ENCODE measurements around the gene AVPI1.

The AVPI1 gene, protein sequence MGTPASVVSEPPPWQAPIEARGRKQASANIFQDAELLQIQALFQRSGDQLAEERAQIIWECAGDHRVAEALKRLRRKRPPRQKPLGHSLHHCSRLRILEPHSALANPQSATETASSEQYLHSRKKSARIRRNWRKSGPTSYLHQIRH

DNA sequence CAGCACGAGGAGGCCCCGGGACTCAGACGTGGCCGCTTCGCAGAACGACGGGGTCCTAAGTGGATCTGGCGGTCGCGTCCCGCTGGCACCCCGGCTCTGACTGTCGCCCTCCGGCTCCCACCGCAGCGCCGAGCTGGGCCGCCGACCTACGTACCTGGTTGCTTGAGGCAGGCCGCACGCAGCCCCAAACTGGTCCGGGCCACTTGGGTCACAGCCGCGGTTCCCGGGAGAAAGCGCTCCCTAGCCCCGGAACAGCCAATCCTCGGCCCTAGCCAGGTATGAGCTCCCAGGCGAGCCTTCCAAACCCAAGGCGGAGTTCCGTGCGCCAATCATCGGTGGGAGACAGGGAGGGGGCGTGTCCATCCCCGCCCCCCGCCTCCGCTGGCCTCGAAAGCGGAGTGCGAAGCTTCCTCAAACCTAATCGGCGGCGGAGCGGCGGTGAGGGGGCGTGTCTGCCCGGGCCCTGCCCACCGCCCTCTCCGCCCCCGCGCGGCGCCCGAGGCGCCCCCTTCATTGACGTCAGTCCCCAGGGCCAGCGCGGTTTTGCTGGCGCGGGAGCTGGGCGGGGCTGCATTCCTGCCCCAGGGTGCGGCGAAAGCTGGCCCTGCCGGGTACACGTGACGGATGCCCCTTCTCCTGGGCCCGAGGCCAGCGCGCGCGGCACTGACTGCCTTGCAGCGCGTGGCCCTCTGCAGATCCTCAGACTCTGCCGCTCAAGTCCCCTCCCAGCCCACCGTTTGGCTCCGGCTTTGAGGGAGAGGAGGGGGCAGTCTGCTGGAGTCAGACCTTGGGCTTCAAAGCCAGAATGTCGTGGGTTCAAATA is at the start of gene AVPI1:
Gene AVPI1 (minus strand): TSS at position 280 of the 823 bp plus-strand sequence. CDS start 7,336 bp downstream, outside the sequence.
- TF ChIP-seq, protein P1, sequence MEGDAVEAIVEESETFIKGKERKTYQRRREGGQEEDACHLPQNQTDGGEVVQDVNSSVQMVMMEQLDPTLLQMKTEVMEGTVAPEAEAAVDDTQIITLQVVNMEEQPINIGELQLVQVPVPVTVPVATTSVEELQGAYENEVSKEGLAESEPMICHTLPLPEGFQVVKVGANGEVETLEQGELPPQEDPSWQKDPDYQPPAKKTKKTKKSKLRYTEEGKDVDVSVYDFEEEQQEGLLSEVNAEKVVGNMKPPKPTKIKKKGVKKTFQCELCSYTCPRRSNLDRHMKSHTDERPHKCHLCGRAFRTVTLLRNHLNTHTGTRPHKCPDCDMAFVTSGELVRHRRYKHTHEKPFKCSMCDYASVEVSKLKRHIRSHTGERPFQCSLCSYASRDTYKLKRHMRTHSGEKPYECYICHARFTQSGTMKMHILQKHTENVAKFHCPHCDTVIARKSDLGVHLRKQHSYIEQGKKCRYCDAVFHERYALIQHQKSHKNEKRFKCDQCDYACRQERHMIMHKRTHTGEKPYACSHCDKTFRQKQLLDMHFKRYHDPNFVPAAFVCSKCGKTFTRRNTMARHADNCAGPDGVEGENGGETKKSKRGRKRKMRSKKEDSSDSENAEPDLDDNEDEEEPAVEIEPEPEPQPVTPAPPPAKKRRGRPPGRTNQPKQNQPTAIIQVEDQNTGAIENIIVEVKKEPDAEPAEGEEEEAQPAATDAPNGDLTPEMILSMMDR (IDR thresholded peaks at IDR 0.05), result no peak
- H3K27ac ChIP-seq, result peak within 1 kb of the TSS; percentile 93 to 97
- peak within 1 kb of the TSS; percentile 88 for H3K4me3 ChIP-seq
- DNase-seq (ENCODE audit: low spot score), result peak; percentile 99

DNA sequence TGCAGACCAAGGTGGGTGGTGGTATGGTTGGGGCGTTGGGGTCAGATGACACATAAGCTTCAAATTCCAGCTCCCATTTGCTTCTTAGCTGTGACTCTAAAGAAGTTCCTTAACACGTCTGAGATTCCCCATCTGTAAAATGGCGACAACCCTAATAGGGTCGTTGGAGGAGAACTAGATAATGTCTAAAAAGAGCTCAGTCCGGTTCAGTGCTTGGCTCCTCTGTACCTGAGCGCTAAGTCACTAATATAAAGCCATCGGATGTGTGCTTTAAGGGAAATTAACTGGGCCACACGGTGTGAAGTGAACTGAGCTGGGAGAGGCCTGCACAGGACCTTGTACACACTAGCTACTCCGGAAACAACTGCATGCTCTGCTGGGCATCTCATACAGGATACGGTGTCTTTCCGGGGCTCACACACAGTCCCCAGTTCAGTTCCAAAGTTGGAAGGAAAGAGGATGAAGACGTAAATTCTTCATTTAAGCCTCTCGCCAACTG is 49.4 kb upstream of the AVPI1 start:
- DNase-seq (ENCODE audit: low spot score), result no peak
- H3K4me3 ChIP-seq, result peak overlapping the region; percentile 94
- TF ChIP-seq, protein P1 (IDR thresholded peaks at IDR 0.05), result no peak
- H3K27ac ChIP-seq, result peak overlapping the region; percentile 83 to 96

DNA sequence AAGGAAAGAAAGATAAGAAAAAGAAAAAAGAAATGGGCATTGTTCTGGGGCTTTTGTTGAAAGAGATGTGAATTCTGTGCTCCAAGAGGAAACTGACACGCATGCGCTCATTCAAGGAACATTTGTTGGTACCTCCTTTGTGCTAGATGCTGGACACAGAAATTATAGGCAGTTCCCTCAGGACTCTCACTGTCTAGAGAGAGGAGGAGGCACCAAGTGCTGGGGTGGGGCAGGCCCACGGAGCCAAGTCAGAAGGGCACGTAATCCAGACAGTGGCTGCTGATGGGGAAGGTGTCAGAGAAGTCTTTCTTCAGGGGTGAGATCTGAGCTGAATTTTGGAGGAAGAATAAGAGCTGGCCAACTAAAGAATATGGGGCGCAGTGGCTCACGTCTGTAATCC is 47.0 kb upstream of the AVPI1 start:
- no peak for DNase-seq (ENCODE audit: low spot score)
- TF ChIP-seq, protein P1 (IDR thresholded peaks at IDR 0.05), result no peak
- Histone ChIP-seq H3K27ac (no peak overlapping the region), H3K4me3 (no peak overlapping the region)

- TF ChIP-seq, protein P1 (IDR thresholded peaks at IDR 0.05), result no peak
- no peak for DNase-seq (ENCODE audit: low spot score)
- no peak overlapping the region for H3K4me3 ChIP-seq
- no peak overlapping the region for H3K27ac ChIP-seq
Observed at GRCh38 chr10:97733256-97733655, 46.2 kb upstream of the AVPI1 start.

DNA sequence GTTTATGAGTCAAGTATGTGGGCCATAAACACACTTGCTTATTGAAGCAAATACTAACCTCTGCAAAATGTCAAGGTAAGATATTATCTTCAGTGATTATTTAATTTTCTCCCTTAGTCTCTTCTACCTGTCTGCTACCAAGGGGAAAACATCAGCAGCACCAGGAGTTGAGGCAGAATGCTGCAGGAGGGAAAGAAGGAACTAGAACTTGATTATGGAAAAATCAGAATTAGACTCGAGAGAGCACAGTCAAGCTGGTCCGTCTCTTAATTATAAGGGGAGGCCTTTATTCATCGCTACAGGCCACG is 45.0 kb upstream of the AVPI1 start:
- Histone ChIP-seq H3K4me3 (no peak overlapping the region), H3K27ac (no peak overlapping the region)
- TF ChIP-seq, protein P1 (IDR thresholded peaks at IDR 0.05), result no peak
- DNase-seq (ENCODE audit: low spot score), result no peak

GRCh38 chr10:97731346-97732051 is 44.5 kb upstream of the AVPI1 start:
- no peak for DNase-seq (ENCODE audit: low spot score)
- TF ChIP-seq, protein P1 (IDR thresholded peaks at IDR 0.05), result peak; percentile 74
- no peak overlapping the region for H3K27ac ChIP-seq
- H3K4me3 ChIP-seq, result no peak overlapping the region
